CD4-positive, CD25-positive, alpha-beta regulatory T cell (primary cell): Measurements from ENCODE around the gene C15orf40. TPM values are rescaled to one million over a fixed set of nuclear protein-coding genes. Genes with fewer than 3 reads are reported as not detected.

Experiments used
- ATAC-seq, 2 donors: fragments of 150-1000 bp; cut with Tn5 transposase; one replicate each; pipeline ENCODE4 v1.10.0; 2021; ENCODE audit warnings: low read depth in 2 of 2, moderate number of reproducible peaks in 2 of 2, moderate library complexity in 1 of 2
- DNase-seq, 3 donors: peaks; one replicate each; pipeline versions ENCODE4 v3.0.0 to v3.0.0-alpha.2; 2012 to 2022; ENCODE audit warnings: mixed read lengths in 1 of 3
- H3K27ac ChIP-seq: one replicate; pipeline ENCODE4 v1.7.0; 2013; ENCODE audit warnings: mild to moderate bottlenecking, low read length; ENCODE audit not compliant: insufficient read depth, poor library complexity, severe bottlenecking
- H3K27me3 ChIP-seq: one replicate; pipeline ENCODE4 v1.7.0; 2013; ENCODE audit warnings: low read length; ENCODE audit not compliant: control insufficient read depth, insufficient read depth
- H3K36me3 ChIP-seq: one replicate; pipeline ENCODE4 v1.7.0; 2013; ENCODE audit warnings: mild to moderate bottlenecking, low read length, moderate library complexity; ENCODE audit not compliant: control insufficient read depth, insufficient read depth
- H3K4me1 ChIP-seq: 2 replicates; pipeline ENCODE4 v1.7.0; 2013; ENCODE audit warnings: mild to moderate bottlenecking, low read length; ENCODE audit not compliant: insufficient read depth, control insufficient read depth, poor library complexity, severe bottlenecking
- H3K4me3 ChIP-seq: one replicate; pipeline ENCODE4 v1.7.0; 2013; ENCODE audit warnings: low read depth, mild to moderate bottlenecking, low read length, moderate library complexity
- H3K9me3 ChIP-seq, 2 experiments: 1 replicate in 1 of 2; 2 replicates in 1 of 2; pipeline ENCODE4 v1.7.0; 2013; ENCODE audit warnings: low read length in 2 of 2, mild to moderate bottlenecking in 1 of 2, moderate library complexity in 1 of 2; ENCODE audit not compliant: control insufficient read depth in 2 of 2
- H3K27ac Mint-ChIP-seq, 3 donors: one replicate each; pipeline ENCODE4 v1.8.0; 2020 to 2022; ENCODE audit warnings: mild to moderate bottlenecking in 3 of 3, mixed read lengths in 3 of 3, moderate library complexity in 2 of 3
- H3K27me3 Mint-ChIP-seq: one replicate; pipeline ENCODE4 v1.8.0; 2022; ENCODE audit warnings: mild to moderate bottlenecking, mixed read lengths
- H3K36me3 Mint-ChIP-seq: one replicate; pipeline ENCODE4 v1.8.0; 2020; ENCODE audit warnings: mixed read lengths
- H3K4me1 Mint-ChIP-seq, 4 donors: one replicate each; pipeline ENCODE4 v1.8.0; 2020 to 2022; ENCODE audit warnings: mixed read lengths in 4 of 4, mild to moderate bottlenecking in 1 of 4
- H3K4me3 Mint-ChIP-seq, 4 donors: one replicate each; pipeline ENCODE4 v1.8.0; 2020 to 2022; ENCODE audit warnings: mild to moderate bottlenecking in 4 of 4, mixed read lengths in 4 of 4, moderate library complexity in 3 of 4
- H3K9me3 Mint-ChIP-seq, 7 donors: one replicate each; pipeline ENCODE4 v1.8.0; 2020 to 2022; ENCODE audit warnings: mixed read lengths in 7 of 7, mild to moderate bottlenecking in 3 of 7, moderate library complexity in 2 of 7
- polyA plus RNA-seq, 4 donors: library from polyadenylated mRNA; unstranded; fragments of 300-500 nt; fragmentation: Illumina TruSeq; gene quantifications; one replicate each; pipeline ENCODE4 v1.2.3, GENCODE V29; 2021
- total RNA-seq: library from RNA; stranded (reverse); gene quantifications from one replicate; pipeline ENCODE4 v1.2.3, GENCODE V29; 2022

Gene C15orf40
- total RNA-seq (20.0 TPM), polyA plus RNA-seq (10 to 100 TPM; 46.4 to 77.0 (median 57.3) TPM)

- Histone ChIP-seq H3K9me3 (no peaks in the 10 kb centered on the region), H3K36me3 (peaks cover 17% of the 10 kb centered on the region), H3K27me3 (no peaks in the 10 kb centered on the region), H3K4me1 (peaks cover 21% of the 10 kb centered on the region), H3K27ac (peak within 1 kb of the TSS; percentile 81), H3K4me3 (peak within 1 kb of the TSS; percentile 93)
- Mint-ChIP-seq H3K27ac (peak within 1 kb of the TSS; percentile 81 to 95 (median 89)), H3K36me3 (peaks cover 10% of the 10 kb centered on the region), H3K27me3 (no peaks in the 10 kb centered on the region), H3K4me1 (peaks cover 33 to 61% (median 43%) of the 10 kb centered on the region in 4 donors), H3K9me3 (no peaks in the 10 kb centered on the region), H3K4me3 (peak within 1 kb of the TSS; percentile 92 to 100 (median 100))
- DNase-seq, result peak; percentile 78 to 93 (median 83)
- ATAC-seq, result peak; percentile 81 to 82
Observed at GRCh38 chr15:83011271-83012075, at the start of gene C15orf40. TSS of gene C15orf40 (minus strand) at chr15:83011639. CDS start at chr15:83011607, 32 bp downstream.

- Histone ChIP-seq H3K4me1 (peaks cover 31% of the 10 kb centered on the region), H3K27me3 (no peaks in the 10 kb centered on the region), H3K9me3 (no peaks in the 10 kb centered on the region), H3K36me3 (peaks cover 43% of the 10 kb centered on the region), H3K4me3 (no peak overlapping the region), H3K27ac (no peak overlapping the region)
- ATAC-seq, result no peak
- no peak for DNase-seq
- Mint-ChIP-seq H3K27ac (peak overlapping the region in 2 of 3 donors; percentile 50 to 80), H3K36me3 (peaks cover 14% of the 10 kb centered on the region), H3K27me3 (peaks cover 4% of the 10 kb centered on the region), H3K4me1 (peaks cover 13 to 33% (median 23%) of the 10 kb centered on the region in 4 donors), H3K4me3 (peak overlapping the region in 1 of 4 donors; percentile 9), H3K9me3 (no peaks in the 10 kb centered on the region)
Observed at GRCh38 chr15:83057696-83058376, 46.4 kb upstream of the C15orf40 start.

GRCh38 chr15:83057002-83057401 is 45.6 kb upstream of the C15orf40 start:
- Histone ChIP-seq H3K36me3 (peaks cover 42% of the 10 kb centered on the region), H3K27me3 (no peaks in the 10 kb centered on the region), H3K9me3 (no peaks in the 10 kb centered on the region), H3K27ac (no peak overlapping the region), H3K4me1 (peaks cover 23% of the 10 kb centered on the region), H3K4me3 (no peak overlapping the region)
- ATAC-seq, result no peak
- H3K36me3 Mint-ChIP-seq, result peaks cover 14% of the 10 kb centered on the region
- peaks cover 13 to 33% (median 24%) of the 10 kb centered on the region in 4 donors for H3K4me1 Mint-ChIP-seq
- peaks cover 4% of the 10 kb centered on the region for H3K27me3 Mint-ChIP-seq
- no peaks in the 10 kb centered on the region for H3K9me3 Mint-ChIP-seq
- DNase-seq, result no peak
- no peak overlapping the region for H3K4me3 Mint-ChIP-seq
- H3K27ac Mint-ChIP-seq, result peak overlapping the region in 2 of 3 donors; percentile 50 to 80

- Histone ChIP-seq H3K27me3 (no peaks in the 10 kb centered on the region), H3K27ac (no peak overlapping the region), H3K4me1 (peaks cover 5% of the 10 kb centered on the region), H3K36me3 (peaks cover 63% of the 10 kb centered on the region), H3K4me3 (no peak overlapping the region), H3K9me3 (no peaks in the 10 kb centered on the region)
- Mint-ChIP-seq H3K27me3 (peaks cover 4% of the 10 kb centered on the region), H3K4me3 (no peak overlapping the region), H3K4me1 (peaks cover 16 to 31% (median 21%) of the 10 kb centered on the region in 4 donors), H3K27ac (no peak overlapping the region), H3K36me3 (peaks cover 27% of the 10 kb centered on the region), H3K9me3 (no peaks in the 10 kb centered on the region)
- no peak for DNase-seq
- ATAC-seq, result no peak
Observed at GRCh38 chr15:83053151-83053550, 41.7 kb upstream of the C15orf40 start.

GRCh38 chr15:83046558-83047127 is 35.2 kb upstream of the C15orf40 start:
- H3K27ac Mint-ChIP-seq, result peak overlapping the region in 1 of 3 donors; percentile 11
- peaks cover 44% of the 10 kb centered on the region for H3K36me3 Mint-ChIP-seq
- no peaks in the 10 kb centered on the region for H3K27me3 Mint-ChIP-seq

GRCh38 chr15:83044156-83044555 is 32.7 kb upstream of the C15orf40 start:
- ATAC-seq, result no peak
- H3K4me3 Mint-ChIP-seq, result no peak overlapping the region
- Histone ChIP-seq H3K9me3 (no peaks in the 10 kb centered on the region), H3K36me3 (peaks cover 78% of the 10 kb centered on the region), H3K27ac (no peak overlapping the region), H3K4me1 (no peaks in the 10 kb centered on the region), H3K27me3 (no peaks in the 10 kb centered on the region), H3K4me3 (no peak overlapping the region)
- no peak overlapping the region for H3K27ac Mint-ChIP-seq
- H3K36me3 Mint-ChIP-seq, result peaks cover 52% of the 10 kb centered on the region
- H3K27me3 Mint-ChIP-seq, result no peaks in the 10 kb centered on the region
- H3K4me1 Mint-ChIP-seq, result peaks cover 23 to 40% (median 30%) of the 10 kb centered on the region in 4 donors
- no peaks in the 10 kb centered on the region for H3K9me3 Mint-ChIP-seq
- no peak for DNase-seq

More at GRCh38 chr15:83046558-83047127, 35.2 kb upstream of the C15orf40 start:
- Histone ChIP-seq H3K27ac (no peak overlapping the region), H3K9me3 (no peaks in the 10 kb centered on the region), H3K4me1 (no peaks in the 10 kb centered on the region), H3K36me3 (peaks cover 74% of the 10 kb centered on the region), H3K4me3 (no peak overlapping the region), H3K27me3 (no peaks in the 10 kb centered on the region)
- peaks cover 19 to 40% (median 28%) of the 10 kb centered on the region in 4 donors for H3K4me1 Mint-ChIP-seq
- ATAC-seq (no peak), DNase-seq (no peak)
- H3K9me3 Mint-ChIP-seq, result no peaks in the 10 kb centered on the region
- no peak overlapping the region for H3K4me3 Mint-ChIP-seq

- H3K9me3 ChIP-seq, result peaks cover 0 to 5% of the 10 kb centered on the region in 2 experiments
- H3K4me3 ChIP-seq, result no peak overlapping the region
- Mint-ChIP-seq H3K36me3 (peaks cover 65% of the 10 kb centered on the region), H3K4me3 (peak overlapping the region in 2 of 4 donors; percentile 10 to 11), H3K27me3 (no peaks in the 10 kb centered on the region), H3K4me1 (peaks cover 35 to 55% (median 39%) of the 10 kb centered on the region in 4 donors), H3K27ac (peak overlapping the region; percentile 43 to 48 (median 44)), H3K9me3 (peaks cover 0 to 5% (median 2%) of the 10 kb centered on the region in 7 donors)
- peaks cover 49% of the 10 kb centered on the region for H3K36me3 ChIP-seq
- peaks cover 3% of the 10 kb centered on the region for H3K4me1 ChIP-seq
- H3K27me3 ChIP-seq, result no peaks in the 10 kb centered on the region
- DNase-seq (no peak), ATAC-seq (no peak)
- H3K27ac ChIP-seq, result no peak overlapping the region
Observed at GRCh38 chr15:83039206-83039605, 27.8 kb upstream of the C15orf40 start.
